SH-SY5Y (cell line): ENCODE results near the gene IGHMBP2.

ENCODE experiments used
- GATA2 ChIP-seq: IDR thresholded peaks from 2 replicates; pipeline ENCODE4 v1.6.1; 2011; ENCODE audit warnings: mild to moderate bottlenecking, low read depth, low read length
- GATA3 ChIP-seq: IDR thresholded peaks from 2 replicates; pipeline ENCODE4 v1.6.1; 2011; ENCODE audit warnings: low read depth, mild to moderate bottlenecking, low read length, moderate library complexity

GRCh38 chr11:68938088-68938487 is 34.4 kb downstream of the IGHMBP2 start:
- TF ChIP-seq GATA2 (no peak), GATA3 (no peak)
